ENCODE results near the gene AP3B1.
"Not testable (repeated sequence)": the region's sequence is repeated elsewhere in the genome, so short reads cannot be mapped to it uniquely, and the experiment has no call there.

The AP3B1 gene

DNA sequence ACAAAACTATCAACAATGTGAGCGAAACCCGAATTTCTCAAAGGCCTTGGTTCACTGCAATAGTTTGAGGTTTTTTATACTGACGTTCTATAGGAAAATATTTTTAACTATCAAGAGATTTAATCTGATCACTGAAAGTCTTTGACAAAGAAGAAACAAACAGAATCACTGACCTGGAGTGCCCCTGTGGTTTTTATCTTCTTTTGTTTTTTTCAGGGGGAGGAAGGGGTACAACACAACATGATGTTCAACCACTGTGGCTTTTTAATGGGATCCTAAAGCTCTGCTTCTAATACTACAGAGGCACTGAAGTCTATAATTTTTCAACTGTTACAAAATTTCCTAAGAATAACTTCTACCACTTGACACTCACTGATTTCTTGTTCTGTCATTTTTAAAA lies 185.9 kb downstream of the AP3B1 start:
- H3K27ac Mint-ChIP-seq = peak overlapping the region; percentile 66

DNA sequence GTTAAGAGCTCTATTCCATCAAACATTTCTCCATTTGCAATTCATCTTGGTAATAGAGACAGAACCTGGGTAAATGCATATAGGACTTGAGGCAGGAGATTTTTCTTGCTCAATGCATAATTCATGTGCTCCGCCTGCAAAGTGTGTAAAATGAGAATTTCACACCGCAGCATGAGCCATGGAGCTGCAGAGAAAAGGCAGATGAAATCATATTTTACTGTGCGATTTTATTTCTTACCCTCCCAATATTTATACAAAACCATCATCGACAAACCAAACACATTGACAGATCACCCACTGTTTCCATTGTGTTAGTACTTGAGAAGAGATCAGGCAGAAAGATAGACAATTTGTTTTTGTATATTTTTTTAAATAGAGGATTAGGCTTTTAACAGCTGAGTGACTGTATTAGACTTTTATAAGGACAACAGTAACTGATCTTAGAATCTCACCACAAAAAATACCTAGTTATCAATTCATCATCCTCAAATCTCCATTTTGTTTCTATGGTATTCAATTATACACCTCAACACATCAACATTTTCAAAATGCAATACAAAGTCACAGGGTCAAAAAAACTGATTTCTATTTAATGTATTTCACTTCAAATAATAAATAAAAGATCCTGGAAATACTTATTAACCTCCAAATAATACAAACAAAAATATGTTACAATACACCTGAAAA lies 191.1 kb downstream of the AP3B1 start:
- peaks cover 23% of the 10 kb centered on the region for H3K4me1 Mint-ChIP-seq
- no peak overlapping the region for H3K27ac Mint-ChIP-seq
- no peak overlapping the region for H3K4me3 Mint-ChIP-seq
- H3K27me3 Mint-ChIP-seq = no peaks in the 10 kb centered on the region
- peaks cover 45% of the 10 kb centered on the region for H3K36me3 Mint-ChIP-seq
- no peak for ATAC-seq
- H3K9me3 Mint-ChIP-seq = no peaks in the 10 kb centered on the region

More for the DNA sequence above, 185.9 kb downstream of the AP3B1 start:
- ATAC-seq = no peak
- peaks cover 30% of the 10 kb centered on the region for H3K4me1 Mint-ChIP-seq
- no peak overlapping the region for H3K4me3 Mint-ChIP-seq
- H3K27me3 Mint-ChIP-seq = no peaks in the 10 kb centered on the region
- peaks cover 40% of the 10 kb centered on the region for H3K36me3 Mint-ChIP-seq
- H3K9me3 Mint-ChIP-seq = no peaks in the 10 kb centered on the region

DNA sequence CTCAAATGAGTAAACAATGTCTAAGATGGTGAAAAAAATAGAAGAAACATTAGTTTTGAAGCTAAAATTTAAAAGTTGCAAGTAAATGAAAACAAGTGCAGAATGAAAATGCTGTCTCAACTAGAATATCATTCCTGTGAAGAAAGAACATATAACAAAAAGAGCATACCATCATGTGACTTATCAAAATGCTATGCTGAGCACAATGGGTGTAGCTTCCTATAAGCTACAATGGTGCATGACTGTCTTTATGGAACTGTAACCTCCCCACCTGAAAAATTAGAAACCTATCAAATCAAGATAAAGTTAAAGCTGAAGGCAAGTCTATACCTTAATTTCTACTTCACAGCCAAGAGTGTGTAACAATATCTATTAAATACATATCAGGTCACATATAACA lies 192.0 kb downstream of the AP3B1 start:
- H3K4me3 Mint-ChIP-seq = no peak overlapping the region
- peaks cover 14% of the 10 kb centered on the region for H3K4me1 Mint-ChIP-seq
- H3K27me3 Mint-ChIP-seq = no peaks in the 10 kb centered on the region
- H3K36me3 Mint-ChIP-seq = peaks cover 38% of the 10 kb centered on the region
- H3K27ac Mint-ChIP-seq = no peak overlapping the region
- no peak for ATAC-seq
- no peaks in the 10 kb centered on the region for H3K9me3 Mint-ChIP-seq

DNA sequence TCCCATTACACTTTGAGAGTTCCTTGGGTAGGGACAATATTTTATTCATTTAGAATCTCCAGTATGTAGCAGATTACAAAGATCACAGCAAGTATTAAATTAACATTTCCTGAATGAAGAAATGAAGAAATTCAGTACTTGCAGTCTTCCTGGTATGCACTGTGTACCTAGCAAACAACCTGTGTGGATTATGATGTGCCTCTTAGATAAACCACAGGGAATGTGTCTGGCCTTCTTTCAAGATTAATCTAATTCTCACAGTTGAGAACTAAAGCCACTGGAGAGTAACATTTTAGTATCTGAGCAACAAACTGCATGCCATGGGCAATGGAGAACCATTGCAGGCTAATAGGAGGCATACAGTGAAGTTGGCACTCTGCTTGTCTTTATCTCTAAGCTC lies 199.4 kb downstream of the AP3B1 start:
- peaks cover 51% of the 10 kb centered on the region for H3K36me3 Mint-ChIP-seq
- H3K27me3 Mint-ChIP-seq = no peaks in the 10 kb centered on the region
- H3K27ac Mint-ChIP-seq = no peak overlapping the region

DNA sequence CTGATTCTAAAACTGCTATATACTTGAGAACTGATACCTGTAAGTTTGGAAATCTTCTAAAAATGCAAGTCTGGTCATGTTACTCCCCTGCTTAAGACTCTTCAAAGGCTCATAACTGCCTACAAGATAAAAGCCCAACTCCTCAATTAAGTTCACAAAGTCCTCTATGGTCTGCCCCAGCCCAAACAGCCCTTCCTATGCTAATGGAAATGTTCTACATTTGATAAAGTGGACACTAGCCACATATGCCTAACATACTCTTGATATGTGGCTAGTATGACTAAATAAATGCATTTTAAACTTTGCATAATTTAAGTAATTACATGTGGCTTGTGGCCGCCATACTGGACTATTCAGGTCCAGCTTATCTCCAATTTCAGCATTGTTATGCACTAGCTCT lies 204.5 kb downstream of the AP3B1 start:
- H3K27ac Mint-ChIP-seq = no peak overlapping the region
- H3K36me3 Mint-ChIP-seq = peaks cover 61% of the 10 kb centered on the region
- no peaks in the 10 kb centered on the region for H3K9me3 Mint-ChIP-seq
- H3K27me3 Mint-ChIP-seq = no peaks in the 10 kb centered on the region
- no peak overlapping the region for H3K4me3 Mint-ChIP-seq
- no peaks in the 10 kb centered on the region for H3K4me1 Mint-ChIP-seq
- ATAC-seq = no peak

More for the DNA sequence above, 199.4 kb downstream of the AP3B1 start:
- ATAC-seq = no peak
- Mint-ChIP-seq H3K4me3 (no peak overlapping the region), H3K4me1 (no peaks in the 10 kb centered on the region), H3K9me3 (no peaks in the 10 kb centered on the region)

DNA sequence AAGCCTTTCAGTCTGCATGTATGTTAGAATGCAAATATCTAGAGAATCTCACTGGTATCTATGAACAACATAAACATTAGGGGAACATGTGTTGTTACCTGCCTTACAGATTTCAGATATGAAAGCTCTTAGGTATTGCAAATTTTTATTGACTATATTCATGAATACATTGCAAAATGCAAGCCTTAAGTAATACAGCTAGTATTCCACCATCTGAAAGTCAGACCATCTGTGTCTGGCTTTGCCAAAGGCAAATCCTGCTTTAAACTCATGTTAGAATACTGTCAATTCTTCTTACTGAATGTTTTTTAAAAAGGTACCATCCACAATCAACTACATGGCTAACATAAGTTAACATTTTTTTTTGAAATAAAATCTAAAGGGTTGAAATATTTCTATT lies 215.6 kb downstream of the AP3B1 start:
- H3K4me3 Mint-ChIP-seq = no peak overlapping the region

DNA sequence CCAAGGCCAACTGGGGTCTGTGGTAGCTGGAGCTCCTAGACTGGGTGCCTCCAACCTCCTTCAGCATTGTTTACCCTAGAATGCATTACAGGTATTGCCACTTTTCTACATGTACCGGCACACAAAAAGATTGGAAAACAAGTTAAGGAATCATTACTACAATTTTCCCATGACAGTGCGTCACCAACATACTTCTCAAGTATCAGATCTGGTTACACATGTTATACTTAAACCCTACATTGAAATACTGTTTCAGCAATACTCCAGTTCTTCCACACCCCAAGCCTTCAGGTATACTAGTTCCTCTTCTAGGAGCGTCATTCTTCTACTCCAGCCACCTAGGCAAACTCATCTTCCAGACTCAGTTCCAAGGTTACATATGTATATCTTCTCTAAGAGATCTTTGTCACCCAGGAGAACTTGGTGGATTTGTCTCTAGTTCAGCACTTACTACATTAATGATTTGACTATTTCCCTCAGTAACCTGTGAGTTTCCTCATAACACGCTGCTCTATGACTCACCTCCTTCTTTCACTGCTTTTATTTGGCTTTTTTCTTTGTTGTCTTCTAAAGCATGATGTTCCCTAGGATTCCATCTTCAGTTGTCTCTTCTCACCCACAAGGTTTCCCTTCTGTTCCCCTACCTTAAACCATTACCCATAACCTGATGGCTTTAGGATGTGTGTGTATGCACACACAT lies 217.0 kb downstream of the AP3B1 start:
- Mint-ChIP-seq H3K4me1 (no peaks in the 10 kb centered on the region), H3K27ac (no peak overlapping the region), H3K27me3 (no peaks in the 10 kb centered on the region), H3K36me3 (peaks cover 22% of the 10 kb centered on the region), H3K4me3 (no peak overlapping the region), H3K9me3 (no peaks in the 10 kb centered on the region)
- no peak for ATAC-seq

More for the DNA sequence above, 215.6 kb downstream of the AP3B1 start:
- H3K36me3 Mint-ChIP-seq = peaks cover 21% of the 10 kb centered on the region
- H3K27me3 Mint-ChIP-seq = no peaks in the 10 kb centered on the region
- no peaks in the 10 kb centered on the region for H3K4me1 Mint-ChIP-seq
- ATAC-seq = no peak
- no peaks in the 10 kb centered on the region for H3K9me3 Mint-ChIP-seq
- H3K27ac Mint-ChIP-seq = no peak overlapping the region

DNA sequence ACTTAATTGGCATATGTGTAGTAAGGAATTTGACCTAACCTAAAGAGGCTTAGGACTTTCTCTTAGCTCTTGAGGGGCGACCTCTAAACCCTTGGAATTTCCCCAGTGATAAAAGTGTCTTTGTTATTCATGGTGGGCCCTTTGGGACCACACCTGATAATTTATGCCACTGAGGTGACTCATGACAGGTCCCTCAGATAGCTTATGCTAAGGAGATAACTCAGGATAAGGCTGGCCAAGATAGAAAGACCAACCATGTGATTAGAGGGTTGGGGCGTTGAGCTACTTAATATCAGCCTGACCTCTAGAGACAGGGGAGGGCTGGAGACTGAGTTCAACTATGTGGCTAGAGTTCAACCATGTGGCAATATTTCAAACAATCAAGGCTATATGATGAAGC lies 218.1 kb downstream of the AP3B1 start:
- Mint-ChIP-seq H3K27me3 (no peaks in the 10 kb centered on the region), H3K4me1 (no peaks in the 10 kb centered on the region), H3K4me3 (no peak overlapping the region), H3K27ac (no peak overlapping the region), H3K9me3 (peaks cover 2% of the 10 kb centered on the region), H3K36me3 (peaks cover 31% of the 10 kb centered on the region)
- no peak for ATAC-seq

DNA sequence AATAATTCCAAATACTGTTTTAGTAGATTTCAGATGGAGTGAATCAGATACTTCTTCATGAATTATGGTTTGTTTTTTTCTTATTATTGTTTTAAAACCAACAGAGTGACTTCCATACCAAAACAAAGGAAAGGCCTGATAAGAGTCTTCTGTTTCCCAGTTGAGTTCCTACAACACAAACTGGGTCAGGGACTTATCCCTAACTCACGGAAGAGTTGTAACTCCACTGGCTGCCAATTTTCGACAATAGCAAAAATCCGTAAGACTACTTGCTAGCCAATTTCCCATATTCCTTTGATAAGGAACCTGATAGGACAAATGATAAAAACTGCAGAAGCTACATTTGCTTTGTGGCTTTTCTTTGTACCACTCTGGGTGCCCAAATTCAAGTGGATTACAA lies 219.2 kb downstream of the AP3B1 start:
- ATAC-seq = no peak
- peaks cover 2% of the 10 kb centered on the region for H3K9me3 Mint-ChIP-seq
- no peaks in the 10 kb centered on the region for H3K27me3 Mint-ChIP-seq
- no peak overlapping the region for H3K27ac Mint-ChIP-seq
- peaks cover 42% of the 10 kb centered on the region for H3K36me3 Mint-ChIP-seq
- H3K4me1 Mint-ChIP-seq = no peaks in the 10 kb centered on the region
- H3K4me3 Mint-ChIP-seq = no peak overlapping the region

DNA sequence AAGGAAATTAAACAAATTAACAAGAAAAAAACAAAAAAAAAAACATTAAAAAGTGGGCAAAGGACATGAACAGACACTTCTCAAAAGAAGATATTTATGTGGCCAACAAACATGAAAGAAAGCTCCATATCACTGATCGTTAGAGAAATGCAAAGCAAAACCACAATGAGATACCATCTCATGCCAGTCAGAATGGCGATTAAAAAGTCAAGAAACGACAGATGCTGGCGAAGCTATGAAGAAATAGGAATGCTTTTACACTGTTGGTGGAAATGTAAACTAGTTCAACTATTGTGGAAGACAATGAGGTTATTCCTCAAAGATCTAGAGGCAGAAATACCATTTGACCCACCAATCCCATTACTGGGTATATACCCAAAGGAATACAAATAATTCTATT lies 223.8 kb downstream of the AP3B1 start:
- H3K4me3 Mint-ChIP-seq, H3K27me3 Mint-ChIP-seq, H3K27ac Mint-ChIP-seq, H3K4me1 Mint-ChIP-seq, ATAC-seq: not testable (repeated sequence)
- peaks cover 65% of the 10 kb centered on the region for H3K36me3 Mint-ChIP-seq
- H3K9me3 Mint-ChIP-seq = peaks cover 16% of the 10 kb centered on the region

DNA sequence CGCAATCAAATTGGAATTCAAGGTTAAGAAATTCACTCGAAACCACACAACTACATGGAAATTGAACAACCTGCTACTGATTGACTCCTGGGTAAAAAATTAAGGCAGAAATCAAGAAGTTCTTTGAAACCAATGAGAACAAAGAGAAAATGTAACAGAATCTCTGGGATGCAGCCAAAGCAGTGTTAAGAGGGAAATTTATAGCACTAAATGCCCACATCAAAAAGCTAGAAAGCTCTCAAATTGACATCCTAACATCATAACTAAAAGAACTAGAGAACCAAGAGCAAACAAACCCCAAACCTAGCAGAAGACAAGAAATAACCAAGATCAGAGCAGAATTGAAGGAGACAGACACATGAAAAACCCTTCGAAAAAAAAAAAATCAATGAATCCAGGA lies 226.9 kb downstream of the AP3B1 start:
- not testable (repeated sequence) for H3K4me1 Mint-ChIP-seq, H3K27ac Mint-ChIP-seq, ATAC-seq, H3K4me3 Mint-ChIP-seq, H3K27me3 Mint-ChIP-seq
- Mint-ChIP-seq H3K9me3 (peaks cover 16% of the 10 kb centered on the region), H3K36me3 (peaks cover 63% of the 10 kb centered on the region)

DNA sequence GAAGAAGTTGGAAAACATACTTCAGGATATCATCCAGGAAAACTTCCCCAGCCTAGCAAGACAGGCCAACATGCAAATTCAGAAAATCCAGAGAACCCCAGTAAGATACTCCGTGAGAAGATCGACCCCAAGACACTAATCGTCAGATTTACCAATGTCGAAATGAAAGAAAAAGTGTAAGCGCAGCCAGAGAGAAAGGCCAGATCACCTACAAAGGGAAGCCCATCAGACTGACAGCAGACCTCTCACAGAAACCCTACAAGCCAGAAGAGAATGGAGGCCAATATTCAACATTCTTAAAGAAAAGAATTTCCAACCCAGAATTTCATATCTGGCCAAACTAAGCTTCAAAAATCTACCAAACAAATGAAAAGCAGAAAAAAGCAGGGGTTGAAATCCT lies 227.8 kb downstream of the AP3B1 start:
- not testable (repeated sequence) for ATAC-seq, H3K4me3 Mint-ChIP-seq, H3K27ac Mint-ChIP-seq, H3K27me3 Mint-ChIP-seq, H3K4me1 Mint-ChIP-seq
- Mint-ChIP-seq H3K9me3 (peaks cover 14% of the 10 kb centered on the region), H3K36me3 (peaks cover 54% of the 10 kb centered on the region)

DNA sequence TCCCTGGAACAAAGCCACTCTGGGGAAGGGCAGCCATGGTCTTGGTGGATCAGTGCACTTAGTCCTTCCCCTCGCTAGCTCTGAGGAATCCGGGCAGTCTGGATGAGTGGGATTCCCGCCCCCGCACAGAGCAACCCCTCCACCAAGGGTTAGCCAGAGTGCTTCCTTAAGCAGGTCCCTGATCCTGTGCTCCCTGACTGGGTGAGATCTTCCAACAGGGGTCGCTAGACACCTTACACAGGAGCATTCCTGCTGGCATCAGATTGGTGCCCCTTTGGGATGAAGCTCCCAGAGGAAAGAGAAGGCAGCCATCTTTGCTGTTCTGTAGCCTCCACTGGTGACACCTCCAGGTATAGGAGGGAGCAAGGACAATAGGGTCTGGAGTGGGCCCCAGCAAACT lies 228.8 kb downstream of the AP3B1 start:
- ATAC-seq = no peak
- Mint-ChIP-seq H3K4me3 (no peak overlapping the region), H3K36me3 (peaks cover 46% of the 10 kb centered on the region), H3K4me1 (no peaks in the 10 kb centered on the region), H3K27ac (no peak overlapping the region), H3K9me3 (peaks cover 14% of the 10 kb centered on the region), H3K27me3 (no peaks in the 10 kb centered on the region)

DNA sequence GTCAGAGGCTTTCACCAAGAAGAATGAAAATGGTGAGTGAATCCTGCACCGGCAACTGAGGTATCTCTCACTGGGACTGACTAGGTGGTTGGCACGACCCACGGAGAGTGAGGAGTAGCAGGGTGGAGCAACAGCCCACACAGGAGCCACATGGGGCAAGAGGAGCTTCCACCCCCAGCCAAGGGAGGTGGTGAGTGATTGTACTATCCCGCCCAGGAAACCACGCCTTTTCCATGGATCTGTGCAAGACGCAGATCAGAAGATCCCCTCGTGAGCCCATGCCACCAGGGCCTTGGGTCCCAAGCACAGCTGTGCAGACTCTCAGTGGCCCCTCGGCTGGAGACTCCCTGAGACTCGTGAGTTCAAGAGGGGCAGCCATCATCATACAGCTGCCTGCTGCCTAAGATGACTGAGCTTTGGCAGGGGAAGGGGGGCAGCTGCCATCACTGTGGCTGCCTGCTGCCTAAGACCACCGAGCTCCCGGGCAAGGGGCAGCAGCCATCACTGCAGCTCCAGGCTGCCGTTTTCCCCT lies 229.5 kb downstream of the AP3B1 start:
- H3K27me3 Mint-ChIP-seq = no peaks in the 10 kb centered on the region
- H3K9me3 Mint-ChIP-seq = peaks cover 14% of the 10 kb centered on the region
- peaks cover 39% of the 10 kb centered on the region for H3K36me3 Mint-ChIP-seq
- H3K4me3 Mint-ChIP-seq = no peak overlapping the region
- ATAC-seq = no peak
- H3K4me1 Mint-ChIP-seq = no peaks in the 10 kb centered on the region
- H3K27ac Mint-ChIP-seq = no peak overlapping the region

DNA sequence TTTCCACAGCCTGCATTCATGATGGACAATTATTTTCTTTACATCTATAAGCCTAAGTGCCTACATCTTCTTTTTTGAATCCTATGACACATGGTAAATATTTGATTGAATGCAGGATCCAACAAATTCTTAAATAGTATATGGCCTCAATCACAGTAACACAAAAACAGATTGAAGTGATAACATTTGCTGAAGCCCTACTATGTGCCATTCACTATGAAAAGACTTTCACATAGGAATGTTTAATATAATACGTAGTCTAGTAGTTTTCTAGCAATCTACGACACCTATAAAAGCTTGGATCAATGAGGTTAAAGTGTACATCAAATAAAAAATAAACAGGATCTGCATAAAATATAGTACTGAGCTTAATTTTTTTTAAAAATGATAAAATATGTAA lies 231.0 kb downstream of the AP3B1 start:
- no peaks in the 10 kb centered on the region for H3K4me1 Mint-ChIP-seq
- no peak for ATAC-seq
- peaks cover 11% of the 10 kb centered on the region for H3K9me3 Mint-ChIP-seq
- no peak overlapping the region for H3K4me3 Mint-ChIP-seq
- peaks cover 29% of the 10 kb centered on the region for H3K36me3 Mint-ChIP-seq
- no peaks in the 10 kb centered on the region for H3K27me3 Mint-ChIP-seq
- no peak overlapping the region for H3K27ac Mint-ChIP-seq

DNA sequence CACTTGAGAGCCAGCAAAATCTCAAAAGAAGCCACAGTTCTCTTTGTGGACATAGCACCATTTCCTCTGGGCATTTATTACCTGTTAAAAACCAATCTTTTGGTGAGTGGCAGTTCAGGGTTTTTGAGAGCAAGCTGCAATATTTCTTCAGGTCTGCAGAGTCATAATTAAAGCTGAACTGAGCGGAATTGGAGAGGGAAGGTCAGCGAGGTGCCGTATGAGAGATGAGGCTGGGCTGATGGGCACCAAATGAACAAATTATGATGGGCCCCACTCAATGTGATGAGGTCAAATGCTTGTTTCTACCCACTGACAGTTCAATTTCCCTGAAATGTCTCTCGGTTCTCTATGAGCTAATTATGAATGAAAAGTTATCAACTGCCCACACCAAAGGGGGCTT lies 231.9 kb downstream of the AP3B1 start:
- H3K36me3 Mint-ChIP-seq = peaks cover 20% of the 10 kb centered on the region

More for the DNA sequence above, 231.9 kb downstream of the AP3B1 start:
- no peak for ATAC-seq
- Mint-ChIP-seq H3K27ac (no peak overlapping the region), H3K4me1 (no peaks in the 10 kb centered on the region), H3K9me3 (peaks cover 5% of the 10 kb centered on the region), H3K4me3 (no peak overlapping the region), H3K27me3 (no peaks in the 10 kb centered on the region)

All from stimulated activated memory B cell treated with anti-CD40 and anti-IgM and Interleukin-4, amounts not matched to agents 10 μg/mL and 1 μg/mL and 100 μg/mL, for 72 hours (primary cell).